SHP77 (cell line): ENCODE data around the gene TTC7B.

ENCODE experiments used
- DNase-seq, 2 experiments: peaks; one replicate each; lab custom pipeline; 2025; lab: John Stamatoyannopoulos, UW

The TTC7B gene

DNA sequence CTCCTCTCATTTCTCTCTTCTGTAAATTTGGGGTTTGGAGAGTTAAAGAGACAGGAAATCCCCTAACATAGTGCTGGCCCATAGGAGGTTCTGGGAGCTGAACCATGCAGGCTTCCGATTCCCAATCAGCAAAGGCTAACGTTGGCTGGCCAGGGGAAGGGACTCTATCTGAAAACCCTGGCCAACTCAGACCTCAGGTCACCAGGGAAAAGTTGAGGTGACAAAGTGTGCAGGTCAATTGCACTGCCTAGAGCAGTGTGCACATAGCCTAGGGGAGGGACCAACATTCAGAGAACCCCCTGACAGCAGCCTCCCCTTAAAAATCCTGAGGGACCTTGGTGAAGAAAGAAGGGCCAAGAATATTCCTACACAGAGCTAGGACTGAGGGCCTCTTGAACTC, 38.9 kb downstream of the TTC7B start:
- DNase-seq: no peak

DNA sequence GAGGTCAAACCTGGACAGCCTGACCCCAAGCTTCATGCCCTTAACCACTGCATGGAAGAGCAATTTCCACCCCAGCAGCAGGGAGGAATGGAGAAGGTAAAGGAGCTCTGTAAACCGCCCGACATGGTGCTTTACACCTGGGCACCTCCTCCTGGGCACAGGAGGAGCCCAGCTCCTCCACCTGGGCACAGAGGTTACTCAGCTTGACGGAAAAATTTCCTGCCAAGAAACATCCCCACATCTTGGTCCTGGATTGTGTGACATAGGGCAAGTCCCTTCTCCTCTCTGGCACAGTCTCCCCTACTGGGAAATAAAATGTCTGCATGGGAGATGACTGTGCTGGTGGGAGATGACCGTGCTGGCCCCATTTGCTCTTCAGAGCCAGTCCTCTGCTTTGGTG, 40.8 kb downstream of the TTC7B start:
- DNase-seq: no peak

DNA sequence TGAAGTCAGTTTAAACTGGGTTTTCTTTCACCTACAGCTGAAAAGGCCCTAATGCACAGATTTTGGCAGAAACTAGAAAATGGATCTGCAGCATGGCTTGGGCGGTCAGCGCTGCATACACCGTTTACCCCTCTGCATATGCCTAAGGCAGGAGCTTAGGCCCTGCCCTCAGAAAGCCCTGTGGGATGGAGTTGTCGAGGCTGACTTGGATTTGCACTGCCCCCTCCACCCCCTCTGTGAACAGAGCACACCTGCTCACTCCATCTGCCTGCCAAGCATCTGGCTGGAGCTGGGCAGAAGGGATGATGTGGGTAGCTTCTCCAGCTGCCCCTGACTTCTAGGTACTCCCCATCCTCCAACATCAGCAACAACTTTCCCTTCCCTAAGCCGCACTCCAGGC, 41.9 kb downstream of the TTC7B start:
- peak; percentile 10 to 28 for DNase-seq

DNA sequence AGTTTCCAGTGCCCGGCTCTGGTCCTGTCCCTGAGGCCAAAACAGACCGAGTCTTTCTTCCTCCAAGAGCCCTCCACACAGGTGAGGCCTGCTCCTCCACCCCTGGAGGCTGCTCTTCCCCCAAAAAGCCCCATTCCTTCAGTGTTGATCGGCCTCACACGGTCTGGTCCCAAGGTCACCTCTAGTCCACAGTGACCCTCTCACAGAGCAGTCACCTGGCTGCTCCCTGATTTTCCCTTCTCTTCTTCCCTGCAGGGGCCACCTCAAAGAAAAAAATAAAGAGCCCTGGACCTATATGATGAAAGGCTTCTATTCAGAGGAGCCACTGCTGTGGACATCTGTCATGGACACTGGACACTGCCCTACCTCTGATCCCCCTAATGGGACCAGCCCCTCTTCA, 42.5 kb downstream of the TTC7B start:
- no peak for DNase-seq

DNA sequence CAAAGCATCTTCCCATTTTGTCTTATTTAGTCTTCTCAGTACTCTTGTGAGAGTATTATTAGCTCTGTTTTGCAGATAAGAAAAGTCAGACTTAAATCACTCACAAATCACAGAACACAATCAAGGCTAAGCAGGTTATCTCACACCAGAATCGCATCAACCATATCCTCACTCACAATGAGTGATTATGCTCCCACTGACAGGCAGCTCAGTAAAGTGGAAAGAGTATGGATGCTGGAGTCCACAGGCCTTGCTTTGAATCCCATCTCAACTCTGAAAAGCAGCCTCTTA, 43.1 kb downstream of the TTC7B start:
- no peak for DNase-seq

DNA sequence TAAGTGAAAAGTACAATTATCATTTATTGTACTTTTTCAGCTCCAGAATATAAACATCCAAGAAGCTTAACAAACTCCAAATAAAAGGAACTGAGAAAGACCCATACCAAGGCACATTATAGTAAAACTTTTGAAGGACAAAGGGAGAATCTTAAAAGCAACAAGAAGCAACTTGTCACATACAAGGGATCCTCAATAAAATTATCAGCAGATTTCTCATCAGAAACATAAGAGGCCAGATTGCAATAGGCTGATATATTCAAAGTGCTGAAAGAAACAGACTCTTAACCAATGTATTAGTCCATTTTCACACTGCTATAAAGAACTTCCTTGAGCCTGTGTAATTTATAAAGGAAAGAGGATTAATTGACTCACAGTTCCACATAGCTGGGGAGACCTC, 48.3 kb downstream of the TTC7B start:
- DNase-seq: no peak

DNA sequence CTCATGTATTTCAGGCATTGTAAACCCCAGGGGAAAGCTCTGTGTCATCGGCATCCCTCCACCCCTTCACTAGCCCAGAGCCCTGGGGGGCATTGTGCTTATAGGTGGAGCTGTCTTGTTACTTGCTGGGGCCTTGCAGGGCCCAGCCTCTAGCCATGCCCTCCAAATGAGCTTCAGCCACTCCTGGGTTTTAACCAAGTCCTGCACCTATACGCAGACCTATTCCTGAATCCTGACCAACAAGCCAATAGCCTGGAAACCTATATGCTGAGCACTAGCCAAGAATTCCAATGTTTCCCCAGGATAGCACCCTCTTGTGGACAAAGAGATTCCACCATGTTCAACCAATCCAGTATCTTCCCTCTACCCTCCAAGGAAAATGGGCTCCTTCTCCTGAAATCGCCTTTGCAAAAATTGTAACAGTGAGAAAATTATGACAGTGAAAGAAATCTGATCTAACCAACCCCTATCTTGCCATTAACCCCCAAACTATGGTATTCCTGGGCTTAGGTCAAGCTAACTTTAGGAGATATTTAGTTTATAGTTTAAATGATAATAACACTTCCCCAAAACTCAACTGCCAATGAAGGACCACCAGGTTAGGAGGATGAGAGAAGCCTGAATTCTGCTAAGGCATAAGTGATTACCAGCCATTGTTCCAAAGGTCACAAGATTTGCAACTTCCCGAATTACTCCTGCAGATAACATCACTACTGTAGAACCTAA, 55.5 kb downstream of the TTC7B start:
- peak; percentile 43 to 46 for DNase-seq

DNA sequence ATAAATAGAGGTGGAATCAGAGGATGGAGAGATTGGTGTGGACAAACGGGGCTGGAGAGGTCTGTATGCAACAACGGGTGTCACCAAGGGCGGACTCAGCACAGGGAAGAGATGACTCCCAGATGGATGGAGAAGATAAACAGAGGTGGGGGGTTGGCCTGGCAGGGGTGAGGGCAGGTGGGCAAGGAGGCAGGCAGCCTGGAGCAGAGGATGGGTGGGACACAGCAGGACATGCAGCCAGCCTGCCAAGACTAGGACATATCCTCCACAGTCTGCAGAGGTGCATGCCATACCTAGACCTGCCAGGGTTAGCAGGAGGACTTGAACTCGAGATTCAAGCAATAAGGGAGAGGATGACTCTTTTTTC, 56.2 kb downstream of the TTC7B start:
- no peak for DNase-seq

DNA sequence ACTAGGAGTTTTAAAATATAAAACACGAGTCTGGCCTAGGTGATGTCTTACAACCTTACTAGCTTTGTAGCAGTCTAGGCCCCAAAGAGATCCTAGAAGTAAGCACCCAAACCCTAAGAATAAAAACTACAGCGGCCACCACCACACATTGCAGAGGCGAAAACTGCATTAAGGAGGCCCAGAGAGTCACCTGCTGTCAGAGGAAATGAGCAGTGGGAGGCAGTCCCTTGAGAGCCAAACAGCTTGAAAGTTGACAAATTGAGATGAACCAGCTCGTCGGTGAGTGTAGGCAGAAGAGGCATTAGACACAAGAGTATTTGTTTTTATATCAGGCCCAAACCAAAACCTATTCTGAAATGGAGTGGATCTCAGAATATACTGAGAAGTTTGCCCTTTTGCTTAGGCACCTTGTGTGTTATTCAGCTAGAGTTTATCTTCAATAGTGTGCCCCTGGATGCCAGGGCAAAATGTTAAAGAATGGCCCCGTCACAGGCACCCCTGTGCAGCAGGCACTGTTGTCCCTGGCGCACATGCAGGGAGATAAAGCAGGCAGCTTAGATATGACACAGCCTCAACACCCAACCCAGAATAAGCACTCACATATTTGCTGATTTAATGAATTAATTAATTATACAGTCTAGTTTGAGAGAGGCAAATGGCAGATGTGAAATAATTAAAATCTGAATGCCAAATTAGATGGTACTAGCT, 56.7 kb downstream of the TTC7B start:
- DNase-seq: no peak

DNA sequence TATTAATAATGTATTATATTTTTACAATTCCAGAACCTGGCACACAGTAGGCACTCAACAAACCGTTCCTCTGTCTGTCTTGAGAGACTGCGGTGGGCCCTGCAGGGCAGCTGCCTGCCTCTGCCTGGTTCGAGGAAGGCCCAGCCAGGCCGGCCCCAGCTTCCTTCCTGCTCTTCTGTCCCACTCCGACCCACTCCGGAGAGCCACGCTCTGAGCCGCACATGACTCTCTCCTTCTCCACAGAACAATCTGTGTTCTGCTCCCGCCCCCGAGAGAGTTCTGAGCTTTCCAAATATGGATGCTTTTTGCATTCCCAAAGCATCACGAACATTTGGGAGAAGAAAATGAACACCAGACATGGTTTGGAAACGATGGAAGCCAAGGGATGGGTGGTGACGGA, 57.3 kb downstream of the TTC7B start:
- no peak for DNase-seq

DNA sequence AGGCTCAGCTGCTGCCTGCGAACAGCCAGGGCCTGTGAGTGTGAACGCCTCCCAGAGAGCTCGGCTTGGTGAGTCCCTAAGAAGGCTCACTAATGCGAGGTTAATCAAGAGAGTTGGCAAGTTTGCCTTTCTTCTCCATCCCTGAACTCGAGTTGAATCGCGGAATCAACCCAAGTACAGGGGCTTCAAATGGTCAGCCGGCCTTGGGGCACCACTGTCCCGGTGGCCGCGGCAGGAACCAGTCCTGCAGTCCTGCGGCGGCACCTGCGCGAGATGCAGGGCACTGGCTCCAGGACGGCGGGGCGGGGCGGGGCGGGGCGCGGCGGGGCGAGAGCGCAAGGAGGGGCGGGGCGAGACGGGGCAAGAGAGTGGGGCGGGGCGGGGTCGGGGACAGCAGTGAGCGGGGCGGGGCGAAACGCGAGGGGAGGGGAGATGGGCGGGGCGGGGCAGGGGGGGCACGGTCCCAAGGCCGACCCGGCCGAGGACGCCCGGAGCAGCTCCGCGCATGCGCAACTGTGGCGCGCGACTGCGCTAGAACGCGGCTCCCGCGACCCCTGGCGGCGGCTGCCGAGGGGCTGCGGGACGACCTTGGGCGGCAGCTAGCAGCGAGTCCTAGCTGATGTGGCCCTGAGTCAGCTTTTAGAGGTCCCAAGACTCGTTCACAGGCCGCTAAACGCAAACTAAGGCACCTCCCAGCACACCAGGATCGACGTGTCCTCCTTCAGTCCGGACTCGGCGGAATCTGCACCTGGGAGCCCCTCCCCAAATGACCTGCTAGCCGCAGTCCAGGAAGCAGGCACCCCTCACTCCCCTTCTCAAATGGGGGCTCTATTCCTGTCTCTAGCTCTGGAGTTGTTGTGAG, 58.0 kb downstream of the TTC7B start:
- DNase-seq: peak; percentile 73 to 93

DNA sequence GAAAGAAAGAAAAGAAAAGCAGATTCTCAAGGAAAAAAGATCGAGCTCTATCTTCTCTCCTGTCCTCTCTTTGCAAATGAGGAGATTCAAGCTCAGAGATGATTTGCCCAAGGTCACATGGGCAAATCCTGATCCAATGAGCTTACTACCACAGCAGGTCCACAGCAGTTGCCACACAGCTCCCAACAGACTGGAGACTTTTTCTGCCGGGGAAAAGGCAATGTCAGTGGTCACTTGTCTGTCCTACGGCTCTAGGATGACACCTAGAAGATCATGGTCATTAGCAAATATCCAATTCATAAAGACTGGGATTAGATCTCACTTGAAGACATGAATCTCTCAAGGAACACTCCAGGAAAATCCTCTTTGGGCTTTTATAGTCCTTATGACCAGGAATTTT, 58.8 kb downstream of the TTC7B start:
- peak; percentile 34 to 36 for DNase-seq

DNA sequence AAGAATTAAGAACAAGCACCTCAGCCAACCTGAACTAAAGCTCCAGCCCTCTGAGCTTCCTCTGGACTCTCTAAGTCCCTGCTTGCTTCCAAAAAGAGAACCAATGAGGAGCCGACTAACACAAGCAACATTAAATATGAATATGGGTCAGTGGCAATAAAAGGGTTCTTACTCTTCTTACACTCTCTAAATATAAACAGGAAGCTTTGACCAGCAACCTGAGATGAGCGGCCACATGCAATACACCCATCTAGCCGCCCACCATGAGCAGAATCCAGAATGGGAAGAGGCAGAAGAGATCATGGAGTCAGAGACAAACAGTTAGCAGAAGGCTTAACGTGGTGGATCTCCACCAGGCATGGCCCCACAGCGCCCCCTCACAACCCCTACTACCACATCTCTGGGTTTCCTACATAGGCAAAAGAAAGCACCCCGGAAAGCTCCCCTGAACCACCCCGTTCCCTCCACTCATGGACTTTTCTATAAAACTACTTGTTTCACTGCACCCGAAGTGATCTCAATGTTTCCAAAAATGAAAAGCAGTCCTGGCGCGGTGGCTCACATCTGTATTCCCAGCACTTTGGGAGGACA, 59.4 kb downstream of the TTC7B start:
- peak; percentile 22 to 45 for DNase-seq

DNA sequence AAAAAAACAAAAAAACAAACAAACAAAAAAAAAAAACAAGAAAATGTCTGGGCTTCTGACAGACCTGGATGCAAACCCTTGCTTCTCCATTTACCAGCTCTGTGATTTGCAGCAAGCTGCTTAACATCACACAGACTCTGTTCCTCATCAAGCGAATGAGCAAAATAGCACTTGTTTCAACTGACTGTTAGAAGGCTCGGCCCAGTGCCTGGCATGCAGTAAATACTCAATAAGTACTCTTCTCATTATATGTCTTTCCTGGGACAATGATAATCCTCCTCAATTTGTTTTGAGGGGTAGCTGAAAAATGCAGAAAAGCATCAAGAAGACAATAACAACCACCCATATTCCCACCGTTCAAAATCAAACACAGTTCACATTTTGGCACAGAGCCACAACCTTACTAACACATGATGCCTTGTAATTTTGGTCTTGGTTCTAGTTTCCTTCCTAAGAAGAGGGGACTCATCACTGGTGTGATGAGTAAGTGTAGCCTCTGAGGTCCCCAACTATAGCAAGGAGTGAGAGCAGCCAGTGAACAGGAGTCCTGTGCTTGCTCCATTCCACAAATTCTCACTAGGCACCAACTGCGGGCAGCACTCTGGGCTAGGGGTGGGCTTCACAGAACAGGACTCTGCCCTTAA, 60.4 kb downstream of the TTC7B start:
- no peak for DNase-seq

DNA sequence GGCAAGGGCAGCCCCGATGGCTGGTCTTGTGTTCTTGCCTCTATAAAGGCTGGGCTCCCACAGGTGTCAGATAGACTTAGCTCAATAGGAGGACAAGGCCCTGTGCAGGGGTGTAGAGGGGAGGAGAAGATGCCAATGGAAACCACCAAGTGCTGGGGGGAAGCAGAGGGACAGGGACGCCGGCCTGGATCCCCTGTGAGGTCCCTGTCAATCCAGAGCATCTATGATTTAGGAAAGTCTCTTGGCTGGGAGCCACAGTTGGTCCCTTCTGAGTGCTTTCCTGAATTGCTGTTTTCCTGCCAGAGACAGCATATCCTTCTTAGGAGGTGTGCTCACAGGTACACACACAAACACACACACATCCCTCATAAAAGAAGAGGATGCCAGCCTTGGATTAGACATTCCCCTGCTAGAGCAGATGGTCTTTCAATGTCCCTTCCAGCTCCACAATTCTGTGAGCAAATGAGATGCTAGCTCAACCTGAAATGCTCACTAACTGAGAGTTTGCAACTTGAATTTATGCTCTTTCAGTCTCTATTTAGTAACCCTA, 62.7 kb downstream of the TTC7B start:
- no peak for DNase-seq

DNA sequence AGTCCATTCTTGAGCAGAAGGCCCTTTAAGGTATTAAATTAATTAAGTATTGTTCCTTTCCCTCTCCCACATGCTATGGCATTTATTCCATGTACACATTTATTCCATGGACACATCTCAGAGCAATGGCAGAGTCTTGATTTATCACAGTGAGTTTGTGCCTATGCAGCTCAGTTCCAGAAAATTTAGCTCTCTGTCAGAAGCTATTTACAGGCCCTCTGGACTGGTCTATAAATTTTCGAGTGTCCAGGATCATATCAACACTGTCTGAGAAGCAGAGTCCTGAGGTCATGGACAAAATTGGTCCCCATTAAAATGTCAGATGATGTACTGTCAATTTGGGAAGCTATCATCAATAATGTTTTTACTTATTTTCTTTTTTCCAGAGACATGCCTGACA, 65.5 kb downstream of the TTC7B start:
- DNase-seq: no peak

DNA sequence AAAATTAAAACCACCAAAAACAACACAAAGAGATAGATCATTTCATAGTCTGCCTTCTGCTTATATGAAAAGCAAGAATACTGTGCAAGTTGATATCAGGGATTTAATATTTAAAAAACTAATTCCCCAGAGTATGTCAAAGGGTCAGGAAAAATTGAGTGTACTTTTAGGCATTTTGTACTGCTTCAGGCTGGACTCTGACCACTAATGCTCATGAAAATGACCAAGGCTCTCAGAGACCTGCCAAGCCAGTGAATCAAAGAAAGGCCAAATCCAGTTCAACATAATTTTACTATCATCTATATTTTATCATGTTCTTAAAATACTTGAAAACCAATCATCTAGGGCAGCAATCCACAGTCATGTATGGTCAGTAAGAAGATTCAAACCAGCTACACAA, 66.0 kb downstream of the TTC7B start:
- DNase-seq: no peak

DNA sequence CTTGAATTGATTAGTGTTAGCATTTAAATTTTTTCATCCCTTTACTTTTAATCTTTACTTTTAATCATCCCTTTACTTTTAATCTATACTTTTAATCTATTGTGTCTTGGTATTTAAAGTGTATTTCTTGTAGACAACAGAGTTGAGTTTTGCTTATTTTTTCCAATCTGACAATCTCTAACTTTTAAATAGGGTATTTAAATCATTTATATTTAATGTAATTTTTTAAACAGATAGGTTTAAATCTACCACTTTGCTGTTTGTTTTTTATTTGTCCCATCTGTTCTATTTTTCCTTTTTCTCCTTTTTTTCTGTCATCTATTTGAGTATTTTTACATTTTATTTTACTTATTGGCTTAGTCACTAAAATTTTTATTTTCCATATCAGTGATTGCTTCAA, 68.3 kb downstream of the TTC7B start:
- DNase-seq: no peak

DNA sequence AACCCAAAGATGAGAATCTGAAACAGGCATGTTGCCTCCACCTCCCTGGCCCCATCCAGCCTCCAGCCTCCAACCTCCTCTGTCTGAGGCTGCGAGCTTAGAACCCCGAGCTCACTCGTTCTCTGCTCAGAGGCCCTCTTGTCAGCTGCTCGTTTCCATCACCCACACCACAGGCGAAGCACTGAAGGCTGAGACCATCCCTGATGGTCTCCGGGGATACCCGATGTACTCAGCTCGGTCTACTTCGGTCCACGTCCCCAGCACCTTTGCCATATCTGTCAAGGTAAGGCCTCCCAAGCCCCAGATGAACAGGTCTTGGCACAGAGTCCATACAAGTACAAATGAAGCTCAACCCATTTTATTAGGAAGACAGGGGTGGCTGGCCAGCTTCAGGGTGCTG, 72.4 kb downstream of the TTC7B start:
- no peak for DNase-seq

DNA sequence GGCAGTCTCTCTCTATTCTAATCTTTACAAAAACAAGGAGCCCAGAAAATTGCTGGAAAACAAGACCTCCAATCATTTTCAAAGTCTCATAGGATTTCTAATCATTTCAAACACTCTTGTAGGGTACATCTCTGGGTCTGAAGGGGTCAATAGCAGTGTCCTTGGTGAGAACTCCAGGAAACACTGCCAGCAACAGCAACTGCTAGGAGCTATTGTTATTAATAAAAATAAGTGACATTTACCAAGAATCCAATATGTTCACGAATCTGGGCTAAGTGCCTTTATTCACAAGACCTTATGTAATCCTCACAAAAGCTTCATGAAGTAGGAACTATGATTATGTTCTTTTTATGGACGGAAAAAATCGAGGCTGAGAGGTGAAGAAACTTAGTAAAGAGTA, 72.8 kb downstream of the TTC7B start:
- no peak for DNase-seq

DNA sequence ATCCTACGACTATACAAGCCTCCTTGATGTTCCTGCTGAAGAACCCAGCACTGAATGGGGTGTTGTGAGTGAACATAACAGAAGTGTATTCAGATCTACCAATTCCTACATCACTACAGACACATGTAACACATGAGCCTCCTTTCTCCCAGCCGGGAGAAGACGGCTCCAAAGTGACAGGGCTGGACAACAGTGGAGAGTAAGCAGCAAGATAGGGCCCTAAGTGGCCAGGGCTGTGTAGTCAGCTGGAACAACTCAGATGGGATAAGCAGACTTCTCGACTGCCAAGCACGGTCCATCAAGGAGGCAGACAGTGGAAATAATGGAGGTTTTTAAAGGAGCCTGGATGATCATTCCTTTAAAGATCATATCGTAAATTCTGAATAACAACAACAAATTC, 73.5 kb downstream of the TTC7B start:
- DNase-seq: no peak

DNA sequence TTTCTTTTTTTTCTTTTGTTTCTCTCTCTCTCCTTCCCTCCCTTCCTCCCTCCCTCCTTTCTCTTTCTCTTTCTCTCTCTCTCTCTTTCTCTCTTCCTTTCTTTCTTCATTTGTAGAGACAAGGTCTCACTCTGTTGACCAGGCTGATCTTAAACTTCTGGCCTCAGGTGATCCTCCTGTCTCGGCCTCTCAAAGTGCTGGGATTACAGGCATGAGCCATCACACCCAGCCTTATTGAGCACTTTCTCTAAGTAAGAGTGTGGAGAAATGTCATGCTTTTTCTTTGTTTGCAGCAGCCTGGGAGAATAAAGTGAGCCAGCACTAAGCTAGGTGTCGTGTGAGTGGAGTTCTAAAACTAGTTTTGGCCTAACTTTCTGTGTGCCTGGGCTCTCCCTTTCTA, 74.0 kb downstream of the TTC7B start:
- DNase-seq: no peak
